Loucy (cell line): ENCODE measurements around the gene VEPH1.

Experiments used
- H2AFZ ChIP-seq: fragments of 200-600 bp; sonication (generic); 2 replicates; pipeline ENCODE4 v1.6.0; 2016; ENCODE audit warnings: antibody characterized with exemption, mild to moderate bottlenecking, low read length, moderate library complexity
- H3F3A ChIP-seq: fragments of 200-600 bp; 2 replicates; pipeline ENCODE4 v1.6.0; 2016; ENCODE audit warnings: antibody characterized with exemption, low read depth, mild to moderate bottlenecking
- H3K27me3 ChIP-seq: fragments of 200-600 bp; sonication (generic); 2 replicates; pipeline ENCODE4 v1.6.1; 2014; ENCODE audit warnings: low read length, mild to moderate bottlenecking; ENCODE audit not compliant: insufficient read depth, poor library complexity, severe bottlenecking
- H3K36me3 ChIP-seq: fragments of 200-600 bp; sonication (generic); 2 replicates; pipeline ENCODE4 v1.6.1; 2016; ENCODE audit warnings: low read length; ENCODE audit not compliant: insufficient read depth
- H3K4me1 ChIP-seq: fragments of 200-600 bp; sonication (generic); 2 replicates; pipeline ENCODE4 v1.5.1; 2014; ENCODE audit warnings: low read length, mild to moderate bottlenecking; ENCODE audit not compliant: insufficient read depth, poor library complexity, severe bottlenecking
- H3K4me2 ChIP-seq: fragments of 200-600 bp; sonication (generic); 2 replicates; pipeline ENCODE4 v1.6.0; 2014; ENCODE audit warnings: antibody characterized with exemption, low read length, low read depth, mild to moderate bottlenecking; ENCODE audit not compliant: poor library complexity, severe bottlenecking
- H3K4me3 ChIP-seq: fragments of 200-600 bp; sonication (generic); 2 replicates; pipeline ENCODE4 v1.5.1; 2014; ENCODE audit warnings: low read length, mild to moderate bottlenecking, mixed read lengths; ENCODE audit not compliant: poor library complexity, severe bottlenecking
- H3K79me2 ChIP-seq: fragments of 200-600 bp; sonication (generic); 2 replicates; pipeline ENCODE4 v1.6.1; 2014; ENCODE audit warnings: low read length; ENCODE audit not compliant: insufficient read depth
- H3K9ac ChIP-seq: fragments of 200-600 bp; sonication (generic); 2 replicates; pipeline ENCODE4 v1.6.0; 2014; ENCODE audit warnings: mild to moderate bottlenecking, low read depth, low read length, moderate library complexity; ENCODE audit not compliant: poor library complexity, severe bottlenecking
- H3K9me2 ChIP-seq: fragments of 200-600 bp; sonication (generic); replicated peaks from 2 replicates; pipeline ENCODE4 v1.6.1; 2016; ENCODE audit warnings: low read depth, low read length, mixed read lengths
- H3K9me3 ChIP-seq: fragments of 200-600 bp; sonication (generic); 2 replicates; pipeline ENCODE4 v1.6.1; 2014; ENCODE audit warnings: mild to moderate bottlenecking, antibody characterized with exemption, low read length, low read depth; ENCODE audit not compliant: insufficient read depth
- H4K20me1 ChIP-seq: fragments of 200-600 bp; sonication (generic); 2 replicates; pipeline ENCODE4 v1.6.0; 2014; ENCODE audit warnings: antibody characterized with exemption, low read length, mild to moderate bottlenecking; ENCODE audit not compliant: insufficient read depth, poor library complexity, severe bottlenecking
- EZH2phosphoT487 ChIP-seq: fragments of 200-600 bp; IDR thresholded peaks from 2 replicates; pipeline ENCODE4 v1.6.1; 2018; ENCODE audit warnings: antibody characterized with exemption, mild to moderate bottlenecking, moderate library complexity, borderline replicate concordance
- TF ChIP-seq, protein P1 (sequence below): fragments of 200-600 bp; sonication (generic); conservative IDR thresholded peaks from 2 replicates; pipeline ENCODE4 v1.5.1; 2014; ENCODE audit warnings: mild to moderate bottlenecking, antibody characterized with exemption, low read length

The VEPH1 gene

DNA sequence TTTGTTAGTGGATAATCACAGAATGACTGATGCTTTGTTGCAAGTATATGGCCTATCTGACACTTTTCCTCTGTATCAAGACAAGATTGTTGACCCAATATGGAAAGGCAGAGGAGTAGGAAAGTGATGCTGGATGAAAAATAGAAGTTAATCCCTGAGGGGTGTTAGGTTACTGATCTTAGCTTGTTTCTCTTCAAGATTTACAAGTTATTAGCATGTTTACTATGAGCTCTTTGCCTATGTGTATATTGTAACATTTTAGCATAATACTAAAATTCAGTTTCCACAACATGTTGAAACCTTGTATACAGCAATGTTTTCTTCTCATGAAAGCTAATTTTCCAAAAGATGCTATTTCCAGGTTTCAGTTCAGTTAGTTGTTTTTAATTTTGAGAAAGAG is 222.9 kb downstream of the VEPH1 start:
- H4K20me1 ChIP-seq: no peaks in the 10 kb centered on the region
- no peak overlapping the region for H2AFZ ChIP-seq
- H3K4me1 ChIP-seq: peaks cover 23% of the 10 kb centered on the region
- no peaks in the 10 kb centered on the region for H3F3A ChIP-seq
- no peak overlapping the region for H3K4me2 ChIP-seq
- no peaks in the 10 kb centered on the region for H3K9me2 ChIP-seq
- H3K9ac ChIP-seq: no peak overlapping the region
- H3K27me3 ChIP-seq: no peaks in the 10 kb centered on the region
- H3K79me2 ChIP-seq: no peaks in the 10 kb centered on the region
- H3K9me3 ChIP-seq: no peaks in the 10 kb centered on the region
- H3K4me3 ChIP-seq: no peak overlapping the region
- no peaks in the 10 kb centered on the region for H3K36me3 ChIP-seq
- TF ChIP-seq, protein P1, sequence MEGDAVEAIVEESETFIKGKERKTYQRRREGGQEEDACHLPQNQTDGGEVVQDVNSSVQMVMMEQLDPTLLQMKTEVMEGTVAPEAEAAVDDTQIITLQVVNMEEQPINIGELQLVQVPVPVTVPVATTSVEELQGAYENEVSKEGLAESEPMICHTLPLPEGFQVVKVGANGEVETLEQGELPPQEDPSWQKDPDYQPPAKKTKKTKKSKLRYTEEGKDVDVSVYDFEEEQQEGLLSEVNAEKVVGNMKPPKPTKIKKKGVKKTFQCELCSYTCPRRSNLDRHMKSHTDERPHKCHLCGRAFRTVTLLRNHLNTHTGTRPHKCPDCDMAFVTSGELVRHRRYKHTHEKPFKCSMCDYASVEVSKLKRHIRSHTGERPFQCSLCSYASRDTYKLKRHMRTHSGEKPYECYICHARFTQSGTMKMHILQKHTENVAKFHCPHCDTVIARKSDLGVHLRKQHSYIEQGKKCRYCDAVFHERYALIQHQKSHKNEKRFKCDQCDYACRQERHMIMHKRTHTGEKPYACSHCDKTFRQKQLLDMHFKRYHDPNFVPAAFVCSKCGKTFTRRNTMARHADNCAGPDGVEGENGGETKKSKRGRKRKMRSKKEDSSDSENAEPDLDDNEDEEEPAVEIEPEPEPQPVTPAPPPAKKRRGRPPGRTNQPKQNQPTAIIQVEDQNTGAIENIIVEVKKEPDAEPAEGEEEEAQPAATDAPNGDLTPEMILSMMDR: no peak
- no peak for TF ChIP-seq EZH2phosphoT487

DNA sequence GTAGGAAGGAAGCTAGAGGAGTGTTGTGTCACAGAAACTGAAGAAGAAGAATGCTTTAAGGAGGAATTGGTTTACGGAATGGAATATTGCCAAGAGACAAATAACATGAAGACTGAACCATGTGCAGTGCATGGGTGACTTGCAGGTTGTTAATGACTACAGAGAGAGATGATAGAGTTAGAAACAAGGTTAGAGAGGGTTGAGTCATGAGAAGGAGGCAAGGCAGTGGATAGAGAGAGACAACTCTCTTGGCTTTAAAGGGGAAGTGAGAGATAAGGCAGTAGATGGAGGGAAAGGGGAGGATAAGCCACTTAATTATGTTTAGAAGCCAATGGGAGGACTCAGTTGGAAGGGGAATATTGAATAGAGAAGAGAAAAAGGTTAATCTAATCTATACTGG is 224.0 kb downstream of the VEPH1 start:
- Histone ChIP-seq H3K4me2 (no peak overlapping the region), H3K27me3 (no peaks in the 10 kb centered on the region), H3K9ac (no peak overlapping the region), H3K79me2 (no peaks in the 10 kb centered on the region), H2AFZ (no peak overlapping the region), H3K9me3 (no peaks in the 10 kb centered on the region), H4K20me1 (no peaks in the 10 kb centered on the region), H3K36me3 (no peaks in the 10 kb centered on the region), H3F3A (no peaks in the 10 kb centered on the region), H3K4me1 (peaks cover 21% of the 10 kb centered on the region), H3K9me2 (no peaks in the 10 kb centered on the region), H3K4me3 (no peak overlapping the region)
- TF ChIP-seq EZH2phosphoT487: no peak
- TF ChIP-seq, protein P1: no peak

DNA sequence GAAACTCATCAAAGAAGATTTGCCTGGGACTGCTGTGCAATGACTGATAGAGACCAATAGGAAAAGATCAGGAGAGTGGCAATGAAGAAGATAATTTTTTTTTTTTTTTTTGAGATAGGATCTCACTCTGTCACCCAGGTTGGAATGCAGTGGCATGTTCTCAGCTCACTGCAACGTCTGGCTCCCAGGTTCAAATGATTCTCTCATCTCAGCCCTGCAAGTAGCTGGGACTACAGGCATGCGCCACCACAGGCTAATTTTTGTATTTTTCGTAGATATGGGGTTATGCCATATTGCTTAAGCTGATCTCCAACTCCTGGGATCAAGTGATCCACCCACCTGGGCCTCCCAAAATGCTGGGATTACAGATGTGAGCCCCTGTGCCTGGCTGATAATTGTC is 226.4 kb downstream of the VEPH1 start:
- Histone ChIP-seq H3K9me2 (no peaks in the 10 kb centered on the region), H3K4me1 (peaks cover 20% of the 10 kb centered on the region), H3K9me3 (no peaks in the 10 kb centered on the region), H3K4me2 (no peak overlapping the region), H4K20me1 (no peaks in the 10 kb centered on the region), H3K27me3 (no peaks in the 10 kb centered on the region), H3K9ac (no peak overlapping the region), H3F3A (no peaks in the 10 kb centered on the region), H3K79me2 (no peaks in the 10 kb centered on the region), H3K36me3 (no peaks in the 10 kb centered on the region), H3K4me3 (no peak overlapping the region), H2AFZ (no peak overlapping the region)
- no peak for TF ChIP-seq EZH2phosphoT487
- TF ChIP-seq, protein P1: no peak
